Rectal smooth muscle tissue (tissue), 1 donor: Measurements from ENCODE around the gene CFDP1.

Experiments used
- H3K27ac ChIP-seq: one replicate; pipeline ENCODE4 v1.7.0; 2013; ENCODE audit warnings: low read depth, low read length, inconsistent platforms
- H3K27me3 ChIP-seq: one replicate; pipeline ENCODE4 v1.7.0; 2013; ENCODE audit warnings: low read length; ENCODE audit not compliant: control insufficient read depth, insufficient read depth
- H3K36me3 ChIP-seq: one replicate; pipeline ENCODE4 v1.7.0; 2013; ENCODE audit warnings: low read length; ENCODE audit not compliant: control insufficient read depth, insufficient read depth
- H3K4me1 ChIP-seq: one replicate; pipeline ENCODE4 v1.7.0; 2013; ENCODE audit warnings: low read length; ENCODE audit not compliant: control insufficient read depth, insufficient read depth
- H3K4me3 ChIP-seq: one replicate; pipeline ENCODE4 v1.7.0; 2013; ENCODE audit warnings: low read length
- H3K9ac ChIP-seq: one replicate; pipeline ENCODE4 v1.7.0; 2013; ENCODE audit warnings: low read length

The CFDP1 gene

GRCh38 chr16:75266738-75267630, 166.3 kb downstream of the CFDP1 start:
- H3K9ac ChIP-seq, result no peak overlapping the region
- peak overlapping the region; percentile 88 for H3K4me3 ChIP-seq
- no peak overlapping the region for H3K27ac ChIP-seq
- no peaks in the 10 kb centered on the region for H3K27me3 ChIP-seq
- H3K36me3 ChIP-seq, result no peaks in the 10 kb centered on the region
- H3K4me1 ChIP-seq, result peaks cover 37% of the 10 kb centered on the region

- Histone ChIP-seq H3K27ac (peak overlapping the region; percentile 93), H3K4me3 (peak overlapping the region; percentile 88), H3K36me3 (no peaks in the 10 kb centered on the region), H3K27me3 (no peaks in the 10 kb centered on the region), H3K4me1 (peaks cover 37% of the 10 kb centered on the region), H3K9ac (peak overlapping the region; percentile 83)
Measured at GRCh38 chr16:75265911-75266701, 167.2 kb downstream of the CFDP1 start.

GRCh38 chr16:75264999-75265910, 168.0 kb downstream of the CFDP1 start:
- Histone ChIP-seq H3K36me3 (no peaks in the 10 kb centered on the region), H3K9ac (peak overlapping the region; percentile 83), H3K27me3 (no peaks in the 10 kb centered on the region), H3K4me1 (peaks cover 37% of the 10 kb centered on the region), H3K27ac (peak overlapping the region; percentile 93), H3K4me3 (peak overlapping the region; percentile 88)

GRCh38 chr16:75264457-75264998, 168.8 kb downstream of the CFDP1 start:
- Histone ChIP-seq H3K4me3 (peak overlapping the region; percentile 88), H3K27ac (peak overlapping the region; percentile 93), H3K4me1 (peaks cover 37% of the 10 kb centered on the region), H3K27me3 (no peaks in the 10 kb centered on the region), H3K36me3 (no peaks in the 10 kb centered on the region), H3K9ac (no peak overlapping the region)

GRCh38 chr16:75263963-75264445, 169.3 kb downstream of the CFDP1 start:
- H3K4me1 ChIP-seq, result peaks cover 37% of the 10 kb centered on the region
- H3K27me3 ChIP-seq, result no peaks in the 10 kb centered on the region
- H3K9ac ChIP-seq, result no peak overlapping the region
- H3K27ac ChIP-seq, result peak overlapping the region; percentile 93
- H3K36me3 ChIP-seq, result no peaks in the 10 kb centered on the region
- H3K4me3 ChIP-seq, result peak overlapping the region; percentile 88

- H3K4me3 ChIP-seq, result peak overlapping the region; percentile 88
- H3K9ac ChIP-seq, result no peak overlapping the region
- peak overlapping the region; percentile 93 for H3K27ac ChIP-seq
- no peaks in the 10 kb centered on the region for H3K27me3 ChIP-seq
- H3K4me1 ChIP-seq, result peaks cover 42% of the 10 kb centered on the region
- no peaks in the 10 kb centered on the region for H3K36me3 ChIP-seq
Measured at GRCh38 chr16:75263291-75263962, 169.9 kb downstream of the CFDP1 start.

- H3K27me3 ChIP-seq, result no peaks in the 10 kb centered on the region
- H3K4me1 ChIP-seq, result peaks cover 44% of the 10 kb centered on the region
- H3K27ac ChIP-seq, result peak overlapping the region; percentile 22
- peak overlapping the region; percentile 10 for H3K4me3 ChIP-seq
- H3K36me3 ChIP-seq, result no peaks in the 10 kb centered on the region
- H3K9ac ChIP-seq, result no peak overlapping the region
Measured at GRCh38 chr16:75262800-75263127, 170.5 kb downstream of the CFDP1 start.

GRCh38 chr16:75262104-75262799, 171.1 kb downstream of the CFDP1 start:
- no peak overlapping the region for H3K9ac ChIP-seq
- no peaks in the 10 kb centered on the region for H3K27me3 ChIP-seq
- peak overlapping the region; percentile 22 for H3K27ac ChIP-seq
- peaks cover 45% of the 10 kb centered on the region for H3K4me1 ChIP-seq
- no peaks in the 10 kb centered on the region for H3K36me3 ChIP-seq
- peak overlapping the region; percentile 10 for H3K4me3 ChIP-seq

GRCh38 chr16:75261590-75262078, 171.7 kb downstream of the CFDP1 start:
- Histone ChIP-seq H3K9ac (no peak overlapping the region), H3K4me1 (peaks cover 50% of the 10 kb centered on the region), H3K4me3 (peak overlapping the region; percentile 10), H3K36me3 (no peaks in the 10 kb centered on the region), H3K27me3 (no peaks in the 10 kb centered on the region), H3K27ac (no peak overlapping the region)

GRCh38 chr16:75260851-75261589, 172.3 kb downstream of the CFDP1 start:
- no peaks in the 10 kb centered on the region for H3K27me3 ChIP-seq
- no peaks in the 10 kb centered on the region for H3K36me3 ChIP-seq
- H3K9ac ChIP-seq, result no peak overlapping the region
- H3K4me3 ChIP-seq, result no peak overlapping the region
- H3K27ac ChIP-seq, result no peak overlapping the region
- peaks cover 51% of the 10 kb centered on the region for H3K4me1 ChIP-seq
